Mesothelial cell of epicardium (in vitro differentiated cells): ENCODE data around the gene CACNA1A. TPM values are rescaled to one million over a fixed set of nuclear protein-coding genes. Genes with fewer than 3 reads are reported as not detected.

Experiments used
- DNase-seq, 2 experiments: peaks; one replicate each; pipeline ENCODE4 v3.0.0; 2021; ENCODE audit warnings: low spot score in 2 of 2; ENCODE audit not compliant: unreplicated experiment in 2 of 2
- H3K27ac Mint-ChIP-seq: 2 replicates; pipeline ENCODE4 v1.8.0; 2021; ENCODE audit warnings: mixed read lengths
- H3K27me3 Mint-ChIP-seq: 2 replicates; pipeline ENCODE4 v1.8.0; 2021; ENCODE audit warnings: low read depth, mixed read lengths
- H3K36me3 Mint-ChIP-seq: 2 replicates; pipeline ENCODE4 v1.8.0; 2021; ENCODE audit warnings: mixed read lengths
- H3K4me1 Mint-ChIP-seq: 2 replicates; pipeline ENCODE4 v1.8.0; 2021; ENCODE audit warnings: mixed read lengths
- H3K4me3 Mint-ChIP-seq: 2 replicates; pipeline ENCODE4 v1.8.0; 2021; ENCODE audit warnings: mild to moderate bottlenecking, moderate library complexity, mixed read lengths
- H3K9me3 Mint-ChIP-seq: 2 replicates; pipeline ENCODE4 v1.8.0; 2021; ENCODE audit warnings: mixed read lengths
- total RNA-seq: library from RNA; stranded (reverse); gene quantifications from 3 replicates; pipeline ENCODE4 v1.2.1, GENCODE V29; 2021
- TF ChIP-seq, protein P1 (sequence below): fragments of 200-600 bp; sonication (generic); IDR thresholded peaks from one replicate; pipeline ENCODE4 v1.5.0; 2021; ENCODE audit warnings: antibody characterized with exemption; ENCODE audit not compliant: unreplicated experiment

Gene CACNA1A
- total RNA-seq, 1 donor from 2014 or later, result 1.0 TPM

- Mint-ChIP-seq H3K27me3 (peaks cover 33% of the 10 kb centered on the region), H3K9me3 (no peaks in the 10 kb centered on the region), H3K4me3 (no peak overlapping the region), H3K27ac (no peak overlapping the region), H3K36me3 (no peaks in the 10 kb centered on the region), H3K4me1 (no peaks in the 10 kb centered on the region)
- DNase-seq, result no peak
- TF ChIP-seq, protein P1, sequence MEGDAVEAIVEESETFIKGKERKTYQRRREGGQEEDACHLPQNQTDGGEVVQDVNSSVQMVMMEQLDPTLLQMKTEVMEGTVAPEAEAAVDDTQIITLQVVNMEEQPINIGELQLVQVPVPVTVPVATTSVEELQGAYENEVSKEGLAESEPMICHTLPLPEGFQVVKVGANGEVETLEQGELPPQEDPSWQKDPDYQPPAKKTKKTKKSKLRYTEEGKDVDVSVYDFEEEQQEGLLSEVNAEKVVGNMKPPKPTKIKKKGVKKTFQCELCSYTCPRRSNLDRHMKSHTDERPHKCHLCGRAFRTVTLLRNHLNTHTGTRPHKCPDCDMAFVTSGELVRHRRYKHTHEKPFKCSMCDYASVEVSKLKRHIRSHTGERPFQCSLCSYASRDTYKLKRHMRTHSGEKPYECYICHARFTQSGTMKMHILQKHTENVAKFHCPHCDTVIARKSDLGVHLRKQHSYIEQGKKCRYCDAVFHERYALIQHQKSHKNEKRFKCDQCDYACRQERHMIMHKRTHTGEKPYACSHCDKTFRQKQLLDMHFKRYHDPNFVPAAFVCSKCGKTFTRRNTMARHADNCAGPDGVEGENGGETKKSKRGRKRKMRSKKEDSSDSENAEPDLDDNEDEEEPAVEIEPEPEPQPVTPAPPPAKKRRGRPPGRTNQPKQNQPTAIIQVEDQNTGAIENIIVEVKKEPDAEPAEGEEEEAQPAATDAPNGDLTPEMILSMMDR, result no peak
These were observed 202.7 kb downstream of the CACNA1A start for GRCh38 chr19:13303381-13304129.

GRCh38 chr19:13302526-13303270, 203.6 kb downstream of the CACNA1A start:
- no peaks in the 10 kb centered on the region for H3K9me3 Mint-ChIP-seq
- H3K27ac Mint-ChIP-seq, result no peak overlapping the region

GRCh38 chr19:13301627-13302334, 204.5 kb downstream of the CACNA1A start:
- Mint-ChIP-seq H3K27ac (no peak overlapping the region), H3K4me3 (no peak overlapping the region), H3K4me1 (no peaks in the 10 kb centered on the region), H3K27me3 (peaks cover 29% of the 10 kb centered on the region), H3K9me3 (no peaks in the 10 kb centered on the region), H3K36me3 (no peaks in the 10 kb centered on the region)
- DNase-seq, result no peak
- TF ChIP-seq, protein P1, result no peak

More at GRCh38 chr19:13302526-13303270, 203.6 kb downstream of the CACNA1A start:
- H3K4me3 Mint-ChIP-seq, result no peak overlapping the region
- TF ChIP-seq, protein P1, result no peak
- H3K4me1 Mint-ChIP-seq, result no peaks in the 10 kb centered on the region
- no peak for DNase-seq
- H3K36me3 Mint-ChIP-seq, result no peaks in the 10 kb centered on the region
- H3K27me3 Mint-ChIP-seq, result peaks cover 32% of the 10 kb centered on the region

DNA sequence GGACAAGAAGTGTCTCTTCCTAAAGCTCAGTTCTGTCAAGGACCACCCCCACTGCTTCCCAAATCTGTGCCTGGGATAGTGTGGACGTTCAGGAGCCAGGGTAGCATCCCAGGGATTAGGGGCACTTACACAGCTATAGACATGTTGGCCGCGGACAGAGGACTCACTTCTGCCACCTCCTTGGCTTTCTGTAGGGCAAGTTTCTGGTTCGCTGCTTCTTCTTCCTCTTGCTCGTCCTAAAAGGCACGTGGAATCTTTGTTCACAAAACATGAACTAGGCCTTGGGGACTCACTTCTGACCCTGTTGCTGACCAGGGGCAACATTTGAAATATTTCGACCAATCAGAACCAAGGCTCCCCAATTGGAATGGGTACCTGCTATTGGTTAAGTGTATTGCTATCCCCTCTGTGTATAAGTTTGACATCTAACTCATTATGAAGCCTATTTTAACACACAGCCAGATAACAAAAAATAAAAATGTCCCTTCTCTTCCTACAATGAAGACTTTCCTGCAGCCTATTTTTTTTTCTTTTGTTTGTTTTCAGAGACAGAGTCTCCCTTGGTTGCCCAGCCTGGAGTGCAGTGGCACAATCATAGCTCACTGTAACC, 205.8 kb downstream of the CACNA1A start:
- H3K36me3 Mint-ChIP-seq, result no peaks in the 10 kb centered on the region
- no peaks in the 10 kb centered on the region for H3K4me1 Mint-ChIP-seq

DNA sequence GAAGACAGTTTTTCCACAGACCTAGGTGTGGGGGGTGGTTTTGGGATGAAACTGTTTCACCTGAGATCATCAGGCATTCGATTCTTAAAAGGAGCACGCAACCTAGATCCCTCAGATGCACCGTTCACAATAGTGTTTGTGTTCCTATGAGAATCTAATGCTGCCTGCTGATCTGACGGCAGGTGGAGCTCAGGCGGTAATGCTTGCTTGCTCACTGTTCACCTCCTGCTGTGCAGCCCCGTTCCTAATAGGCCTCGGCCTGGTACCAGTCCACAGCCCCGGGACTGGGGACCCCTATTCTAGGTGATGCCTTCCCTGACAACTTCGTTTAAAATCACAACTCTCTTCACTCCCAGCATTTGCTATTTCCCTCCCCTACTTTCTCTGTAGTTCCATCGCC, 206.4 kb downstream of the CACNA1A start:
- no peak overlapping the region for H3K27ac Mint-ChIP-seq
- no peak overlapping the region for H3K4me3 Mint-ChIP-seq
- TF ChIP-seq, protein P1, result no peak
- H3K27me3 Mint-ChIP-seq, result peaks cover 20% of the 10 kb centered on the region
- no peaks in the 10 kb centered on the region for H3K36me3 Mint-ChIP-seq
- DNase-seq, result no peak
- H3K9me3 Mint-ChIP-seq, result no peaks in the 10 kb centered on the region
- H3K4me1 Mint-ChIP-seq, result no peaks in the 10 kb centered on the region

More for the DNA sequence above, 205.8 kb downstream of the CACNA1A start:
- Mint-ChIP-seq H3K27ac (no peak overlapping the region), H3K4me3 (no peak overlapping the region), H3K27me3 (peaks cover 23% of the 10 kb centered on the region), H3K9me3 (no peaks in the 10 kb centered on the region)
- DNase-seq, result no peak
- TF ChIP-seq, protein P1, result no peak
